GM19043 (cell line): ENCODE results near the gene KIT.
"Not testable (repeated sequence)": the region's sequence is repeated elsewhere in the genome, so short reads cannot be mapped to it uniquely, and the experiment has no call there.

Experiments
- ATAC-seq: cut with Tn5 transposase; IDR thresholded peaks from one replicate; pipeline ENCODE4 v1.9.1; 2021; ENCODE audit warnings: low read depth; ENCODE audit not compliant: unreplicated experiment

Gene KIT

GRCh38 chr4:54657551-54658251 lies at the start of gene KIT:
TSS of gene KIT (plus strand) at chr4:54657957. CDS start at chr4:54658015, 58 bp downstream.
- ATAC-seq, result no peak

GRCh38 chr4:54609310-54609709 lies 48.4 kb upstream of the KIT start:
- no peak for ATAC-seq

GRCh38 chr4:54614149-54614548 lies 43.6 kb upstream of the KIT start:
- ATAC-seq, result no peak

GRCh38 chr4:54620773-54621172 lies 37.0 kb upstream of the KIT start:
- ATAC-seq, result no peak

- ATAC-seq, result no peak
These were observed 32.4 kb upstream of the KIT start for GRCh38 chr4:54625391-54625790.

- no peak for ATAC-seq
These were observed 31.6 kb upstream of the KIT start for GRCh38 chr4:54626113-54626512.

GRCh38 chr4:54632537-54632936 lies 25.2 kb upstream of the KIT start:
- ATAC-seq, result no peak

GRCh38 chr4:54633102-54633740 lies 24.5 kb upstream of the KIT start:
- not testable (repeated sequence) for ATAC-seq

GRCh38 chr4:54635318-54635717 lies 22.4 kb upstream of the KIT start:
- no peak for ATAC-seq

GRCh38 chr4:54637325-54637724 lies 20.4 kb upstream of the KIT start:
- ATAC-seq, result no peak

- not testable (repeated sequence) for ATAC-seq
These were observed 16.7 kb upstream of the KIT start for GRCh38 chr4:54641101-54641500.

- no peak for ATAC-seq
These were observed 14.6 kb upstream of the KIT start for GRCh38 chr4:54643172-54643571.

- no peak for ATAC-seq
These were observed 13.6 kb upstream of the KIT start for GRCh38 chr4:54643958-54644751.

- ATAC-seq, result no peak
These were observed 11.9 kb upstream of the KIT start for GRCh38 chr4:54645830-54646229.

GRCh38 chr4:54647070-54647469 lies 10.7 kb upstream of the KIT start:
- no peak for ATAC-seq

GRCh38 chr4:54651050-54651449 lies 6.7 kb upstream of the KIT start:
- ATAC-seq, result no peak

GRCh38 chr4:54654753-54655152 lies 3.0 kb upstream of the KIT start:
- ATAC-seq, result no peak

- no peak for ATAC-seq
These were observed 589 bp upstream of the KIT start for GRCh38 chr4:54657185-54657550.

- no peak for ATAC-seq
These were observed 716 bp downstream of the KIT start for GRCh38 chr4:54658252-54659093.

GRCh38 chr4:54659313-54659712 lies 1.6 kb downstream of the KIT start:
- ATAC-seq, result no peak
